ENCODE measurements around the gene GLT6D1.

The GLT6D1 gene

DNA sequence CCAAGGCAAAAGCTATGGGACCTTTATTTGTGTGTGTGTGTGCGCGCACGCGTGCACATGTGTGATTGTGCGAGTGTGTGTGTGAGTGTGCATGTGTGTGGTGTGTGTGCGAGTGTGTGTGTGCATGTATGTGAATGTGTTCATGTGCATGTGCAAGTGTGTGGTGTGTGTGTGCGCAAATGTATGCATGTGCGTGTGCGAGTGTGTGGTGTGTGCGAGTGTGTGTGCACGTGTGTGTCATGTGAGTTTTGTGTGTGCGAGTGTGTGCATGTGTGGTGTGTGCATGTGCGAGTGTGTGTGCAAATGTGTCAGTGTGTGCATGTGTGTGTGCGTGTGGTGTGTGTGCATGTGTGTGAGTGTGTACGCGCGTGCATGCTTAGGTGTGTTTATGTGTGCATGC is 11.1 kb upstream of the GLT6D1 start:
- no peaks in the 10 kb centered on the region for H3K27me3 ChIP-seq (ENCODE audit: insufficient read depth, poor library complexity, severe bottlenecking)
- H3K4me3 ChIP-seq (replicated peaks; ENCODE audit: insufficient read depth, low read length), result no peak overlapping the region
- DNase-seq (ENCODE audit: low read depth in 1 of 2, low spot score in 1 of 2), result no peak
- H3K27ac ChIP-seq (replicated peaks), result no peak overlapping the region
- TF ChIP-seq GABPA (IDR thresholded peaks at IDR 0.05; ENCODE audit: low read depth) (no peak), POLR2AphosphoS5 (IDR thresholded peaks at IDR 0.05; ENCODE audit: low read depth) (no peak), SPI1 (IDR thresholded peaks at IDR 0.05; ENCODE audit: borderline replicate concordance, low read depth) (no peak)
- TF ChIP-seq, protein P1, sequence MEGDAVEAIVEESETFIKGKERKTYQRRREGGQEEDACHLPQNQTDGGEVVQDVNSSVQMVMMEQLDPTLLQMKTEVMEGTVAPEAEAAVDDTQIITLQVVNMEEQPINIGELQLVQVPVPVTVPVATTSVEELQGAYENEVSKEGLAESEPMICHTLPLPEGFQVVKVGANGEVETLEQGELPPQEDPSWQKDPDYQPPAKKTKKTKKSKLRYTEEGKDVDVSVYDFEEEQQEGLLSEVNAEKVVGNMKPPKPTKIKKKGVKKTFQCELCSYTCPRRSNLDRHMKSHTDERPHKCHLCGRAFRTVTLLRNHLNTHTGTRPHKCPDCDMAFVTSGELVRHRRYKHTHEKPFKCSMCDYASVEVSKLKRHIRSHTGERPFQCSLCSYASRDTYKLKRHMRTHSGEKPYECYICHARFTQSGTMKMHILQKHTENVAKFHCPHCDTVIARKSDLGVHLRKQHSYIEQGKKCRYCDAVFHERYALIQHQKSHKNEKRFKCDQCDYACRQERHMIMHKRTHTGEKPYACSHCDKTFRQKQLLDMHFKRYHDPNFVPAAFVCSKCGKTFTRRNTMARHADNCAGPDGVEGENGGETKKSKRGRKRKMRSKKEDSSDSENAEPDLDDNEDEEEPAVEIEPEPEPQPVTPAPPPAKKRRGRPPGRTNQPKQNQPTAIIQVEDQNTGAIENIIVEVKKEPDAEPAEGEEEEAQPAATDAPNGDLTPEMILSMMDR (IDR thresholded peaks at IDR 0.05; ENCODE audit: insufficient read depth, low read length), result no peak
- TF ChIP-seq, protein P2, sequence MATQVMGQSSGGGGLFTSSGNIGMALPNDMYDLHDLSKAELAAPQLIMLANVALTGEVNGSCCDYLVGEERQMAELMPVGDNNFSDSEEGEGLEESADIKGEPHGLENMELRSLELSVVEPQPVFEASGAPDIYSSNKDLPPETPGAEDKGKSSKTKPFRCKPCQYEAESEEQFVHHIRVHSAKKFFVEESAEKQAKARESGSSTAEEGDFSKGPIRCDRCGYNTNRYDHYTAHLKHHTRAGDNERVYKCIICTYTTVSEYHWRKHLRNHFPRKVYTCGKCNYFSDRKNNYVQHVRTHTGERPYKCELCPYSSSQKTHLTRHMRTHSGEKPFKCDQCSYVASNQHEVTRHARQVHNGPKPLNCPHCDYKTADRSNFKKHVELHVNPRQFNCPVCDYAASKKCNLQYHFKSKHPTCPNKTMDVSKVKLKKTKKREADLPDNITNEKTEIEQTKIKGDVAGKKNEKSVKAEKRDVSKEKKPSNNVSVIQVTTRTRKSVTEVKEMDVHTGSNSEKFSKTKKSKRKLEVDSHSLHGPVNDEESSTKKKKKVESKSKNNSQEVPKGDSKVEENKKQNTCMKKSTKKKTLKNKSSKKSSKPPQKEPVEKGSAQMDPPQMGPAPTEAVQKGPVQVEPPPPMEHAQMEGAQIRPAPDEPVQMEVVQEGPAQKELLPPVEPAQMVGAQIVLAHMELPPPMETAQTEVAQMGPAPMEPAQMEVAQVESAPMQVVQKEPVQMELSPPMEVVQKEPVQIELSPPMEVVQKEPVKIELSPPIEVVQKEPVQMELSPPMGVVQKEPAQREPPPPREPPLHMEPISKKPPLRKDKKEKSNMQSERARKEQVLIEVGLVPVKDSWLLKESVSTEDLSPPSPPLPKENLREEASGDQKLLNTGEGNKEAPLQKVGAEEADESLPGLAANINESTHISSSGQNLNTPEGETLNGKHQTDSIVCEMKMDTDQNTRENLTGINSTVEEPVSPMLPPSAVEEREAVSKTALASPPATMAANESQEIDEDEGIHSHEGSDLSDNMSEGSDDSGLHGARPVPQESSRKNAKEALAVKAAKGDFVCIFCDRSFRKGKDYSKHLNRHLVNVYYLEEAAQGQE (IDR thresholded peaks at IDR 0.05; ENCODE audit: insufficient replicate concordance, low read depth), result no peak

DNA sequence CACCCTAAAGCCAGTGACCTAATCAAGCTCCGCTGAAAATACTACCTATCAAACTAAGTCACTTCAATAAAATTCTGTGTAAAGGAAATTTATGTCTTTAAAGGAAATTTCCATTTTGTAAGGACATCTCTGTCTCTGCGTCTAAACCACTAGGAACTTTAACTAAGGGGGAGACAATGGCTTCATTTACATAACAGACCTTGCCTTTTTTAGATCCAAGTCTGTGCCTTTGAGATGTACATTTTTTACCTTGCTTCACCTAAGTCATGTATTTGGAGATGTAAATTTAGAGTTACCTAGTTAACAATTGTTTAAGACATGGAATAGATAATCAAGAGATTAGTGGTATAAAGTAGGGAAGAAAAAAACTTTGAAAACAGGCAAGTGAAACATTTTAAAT is 10.2 kb upstream of the GLT6D1 start:
- no peak for DNase-seq (ENCODE audit: low read depth in 1 of 2, low spot score in 1 of 2)
- TF ChIP-seq POLR2AphosphoS5 (IDR thresholded peaks at IDR 0.05; ENCODE audit: low read depth), result no peak
- no peak for TF ChIP-seq SPI1 (IDR thresholded peaks at IDR 0.05; ENCODE audit: borderline replicate concordance, low read depth)
- TF ChIP-seq, protein P2 (IDR thresholded peaks at IDR 0.05; ENCODE audit: insufficient replicate concordance, low read depth), result no peak
- no peaks in the 10 kb centered on the region for H3K27me3 ChIP-seq (ENCODE audit: insufficient read depth, poor library complexity, severe bottlenecking)
- H3K27ac ChIP-seq (replicated peaks), result no peak overlapping the region
- H3K4me3 ChIP-seq (replicated peaks; ENCODE audit: insufficient read depth, low read length), result no peak overlapping the region

DNA sequence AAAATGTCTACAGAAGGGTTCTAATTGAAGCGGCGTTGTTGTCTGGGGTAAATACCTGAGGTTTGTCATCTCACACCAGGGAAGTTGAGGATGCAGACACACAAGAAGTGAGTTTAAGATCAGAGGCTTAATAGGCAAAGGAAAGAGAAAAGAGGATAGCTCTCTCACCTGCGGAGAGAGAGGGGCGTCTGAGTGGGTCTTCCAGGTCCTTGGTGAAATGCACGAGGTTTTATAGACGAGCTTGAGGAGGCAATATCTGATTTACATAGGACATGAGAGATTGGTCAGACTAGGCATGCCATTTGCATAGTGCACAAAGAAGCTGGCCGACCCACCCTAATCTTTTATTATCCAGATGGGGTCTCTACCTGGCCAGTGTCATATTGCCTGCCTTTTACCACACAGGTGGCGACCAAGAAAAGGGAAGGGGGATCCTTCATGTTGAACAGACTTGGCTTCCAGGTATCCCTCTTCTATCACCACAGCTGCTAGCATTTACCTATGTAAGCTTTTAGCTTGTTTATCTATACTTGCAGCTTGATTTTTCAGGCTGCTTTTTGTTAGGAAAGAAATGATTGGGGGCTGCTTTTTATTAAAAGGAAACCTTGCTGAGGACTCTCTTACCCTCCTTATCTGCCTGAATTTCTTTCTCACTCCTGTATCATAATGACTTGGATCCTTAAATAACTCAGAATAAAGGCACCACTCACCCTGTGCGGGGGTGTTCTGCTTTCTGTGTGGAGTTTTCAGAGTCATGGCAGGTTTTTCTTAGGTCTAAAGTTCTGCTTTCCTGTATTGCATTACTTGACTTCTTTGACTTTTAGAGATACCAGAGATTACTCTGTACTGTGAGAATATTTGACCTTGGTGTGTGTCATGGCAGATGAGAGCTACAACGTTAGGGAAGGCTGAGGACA is 9.4 kb upstream of the GLT6D1 start:
- H3K27ac ChIP-seq (replicated peaks), result no peak overlapping the region

More for the DNA sequence above, 9.4 kb upstream of the GLT6D1 start:
- Histone ChIP-seq H3K27me3 (ENCODE audit: insufficient read depth, poor library complexity, severe bottlenecking) (no peaks in the 10 kb centered on the region), H3K4me3 (replicated peaks; ENCODE audit: insufficient read depth, low read length) (no peak overlapping the region)
- no peak for TF ChIP-seq POLR2AphosphoS5 (IDR thresholded peaks at IDR 0.05; ENCODE audit: low read depth)
- no peak for TF ChIP-seq SPI1 (IDR thresholded peaks at IDR 0.05; ENCODE audit: borderline replicate concordance, low read depth)
- TF ChIP-seq, protein P1 (IDR thresholded peaks at IDR 0.05; ENCODE audit: insufficient read depth, low read length), result no peak
- TF ChIP-seq GABPA (IDR thresholded peaks at IDR 0.05; ENCODE audit: low read depth), result no peak
- TF ChIP-seq, protein P2 (IDR thresholded peaks at IDR 0.05; ENCODE audit: insufficient replicate concordance, low read depth), result no peak
- no peak for DNase-seq (ENCODE audit: low read depth in 1 of 2, low spot score in 1 of 2)
